NCI-H2196 treated with DMSO at 0.1 percent for 48 hours (cell line): Measurements from ENCODE around the gene NUP214.
A peak's percentile ranks its signal among the peaks of the same experiment; 100 is the strongest.
"Not testable (repeated sequence)": the region's sequence is repeated elsewhere in the genome, so short reads cannot be mapped to it uniquely, and the experiment has no call there.

ENCODE experiments used
- DNase-seq: peaks from one replicate; lab custom pipeline; 2025; ENCODE audit not compliant: unreplicated experiment; lab: John Stamatoyannopoulos, UW

NUP214 gene

GRCh38 chr9:131096269-131097125 lies 28.9 kb upstream of the NUP214 start, which contains the start of gene AIF1L:
Gene AIF1L, plus strand, starts transcription at chr9:131096531. Its CDS starts 99 bp downstream, at chr9:131096630.
- peak; percentile 19 for DNase-seq

- DNase-seq, result no peak
These were observed 28.0 kb upstream of the NUP214 start for GRCh38 chr9:131097126-131097947.

DNA sequence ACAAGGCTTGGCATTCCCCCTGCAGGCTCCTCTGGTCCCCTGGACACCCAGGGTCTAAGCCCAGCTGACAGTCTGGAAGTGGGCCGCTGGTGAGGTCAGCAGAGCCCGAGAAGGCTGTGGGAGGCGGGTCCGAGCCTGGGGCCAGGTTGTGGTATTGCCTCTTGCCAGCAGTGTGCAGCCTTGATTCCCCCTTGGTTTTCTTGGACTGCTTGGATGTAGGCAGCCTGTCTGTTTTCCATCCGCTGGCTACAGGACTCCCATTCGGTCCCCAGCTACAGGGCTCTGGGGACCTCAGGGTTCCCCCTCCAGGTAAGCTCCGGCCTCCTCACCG lies 27.5 kb upstream of the NUP214 start:
- no peak for DNase-seq

DNA sequence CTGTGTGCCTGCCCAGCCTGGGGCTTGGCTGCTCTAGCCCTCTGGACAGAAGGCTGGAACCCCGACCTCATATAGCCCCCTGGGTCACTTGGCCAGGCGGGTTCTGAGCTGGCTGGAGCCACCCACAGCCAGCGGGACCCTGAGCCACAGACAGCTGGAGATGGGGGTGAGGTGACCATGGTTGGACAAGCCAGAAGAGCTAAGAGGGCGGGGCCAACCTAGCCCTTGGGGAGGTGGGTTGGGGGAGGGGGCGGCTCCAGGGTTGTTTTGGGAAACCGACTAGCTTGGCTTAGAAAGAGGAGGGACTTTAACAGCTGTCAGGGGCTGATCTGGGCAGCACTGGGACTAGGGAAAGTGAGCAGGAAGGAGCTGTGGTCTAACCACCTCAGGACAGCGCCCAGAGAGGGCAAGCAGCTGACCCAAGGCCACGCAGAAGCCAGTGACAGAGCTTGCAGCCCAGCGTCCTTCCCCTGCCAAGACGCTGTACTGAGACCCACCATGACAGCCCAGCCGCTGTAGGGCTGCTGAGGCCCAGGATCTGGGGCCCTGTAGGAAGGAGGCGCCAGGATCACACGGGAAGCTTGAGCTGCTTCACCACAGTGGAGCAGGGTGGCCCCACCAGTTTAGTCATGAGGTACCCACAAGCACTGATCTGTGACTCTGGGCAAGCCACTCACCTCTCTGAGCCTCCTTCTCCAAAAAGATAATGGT lies 26.8 kb upstream of the NUP214 start:
- DNase-seq, result no peak

DNA sequence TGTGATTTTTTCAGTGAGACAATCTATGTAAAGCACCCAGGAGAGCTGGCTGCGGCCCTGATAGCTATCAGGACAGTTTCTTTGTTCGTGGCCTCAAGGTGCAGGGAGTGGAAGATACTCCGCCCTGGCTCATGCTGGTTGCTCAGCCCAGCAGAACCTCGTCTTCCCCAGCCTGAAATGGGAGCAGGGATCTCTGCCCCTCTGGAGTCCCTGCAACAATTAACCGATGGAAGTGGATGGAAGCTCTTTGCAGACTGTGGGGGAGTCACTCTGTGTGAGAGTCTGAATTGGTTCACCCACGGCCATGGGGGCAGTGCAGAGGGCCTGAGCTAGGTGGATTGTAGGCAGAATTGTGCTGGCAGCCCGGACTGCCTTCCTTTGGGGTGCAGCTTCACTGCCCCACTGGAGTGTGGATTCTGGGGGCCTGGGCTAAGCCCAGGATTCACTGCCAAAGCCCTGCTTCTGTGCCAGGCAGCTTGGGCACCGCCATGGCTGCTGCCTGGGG lies 26.2 kb upstream of the NUP214 start:
- no peak for DNase-seq

- not testable (repeated sequence) for DNase-seq
These were observed 25.5 kb upstream of the NUP214 start for GRCh38 chr9:131099845-131100244.

DNA sequence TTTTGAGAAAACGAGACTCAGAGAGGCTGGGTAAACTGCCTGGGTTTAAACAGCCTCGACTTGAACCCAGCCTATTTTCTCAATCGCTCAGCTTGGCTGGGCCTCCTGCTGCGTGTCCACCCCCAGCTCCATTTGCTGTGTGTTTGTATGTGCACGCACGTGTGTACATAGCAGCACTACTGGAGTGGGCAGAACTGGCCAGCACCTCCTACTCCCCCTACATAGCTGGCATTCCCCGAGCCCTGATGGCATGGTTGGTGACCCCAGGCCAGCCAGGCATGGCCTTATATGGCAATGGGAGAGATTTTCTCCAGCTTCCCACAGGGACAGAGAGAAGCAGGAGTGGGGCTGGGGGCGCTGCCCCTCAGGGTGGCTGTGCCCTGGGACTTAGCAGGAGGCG lies 24.9 kb upstream of the NUP214 start:
- no peak for DNase-seq

DNA sequence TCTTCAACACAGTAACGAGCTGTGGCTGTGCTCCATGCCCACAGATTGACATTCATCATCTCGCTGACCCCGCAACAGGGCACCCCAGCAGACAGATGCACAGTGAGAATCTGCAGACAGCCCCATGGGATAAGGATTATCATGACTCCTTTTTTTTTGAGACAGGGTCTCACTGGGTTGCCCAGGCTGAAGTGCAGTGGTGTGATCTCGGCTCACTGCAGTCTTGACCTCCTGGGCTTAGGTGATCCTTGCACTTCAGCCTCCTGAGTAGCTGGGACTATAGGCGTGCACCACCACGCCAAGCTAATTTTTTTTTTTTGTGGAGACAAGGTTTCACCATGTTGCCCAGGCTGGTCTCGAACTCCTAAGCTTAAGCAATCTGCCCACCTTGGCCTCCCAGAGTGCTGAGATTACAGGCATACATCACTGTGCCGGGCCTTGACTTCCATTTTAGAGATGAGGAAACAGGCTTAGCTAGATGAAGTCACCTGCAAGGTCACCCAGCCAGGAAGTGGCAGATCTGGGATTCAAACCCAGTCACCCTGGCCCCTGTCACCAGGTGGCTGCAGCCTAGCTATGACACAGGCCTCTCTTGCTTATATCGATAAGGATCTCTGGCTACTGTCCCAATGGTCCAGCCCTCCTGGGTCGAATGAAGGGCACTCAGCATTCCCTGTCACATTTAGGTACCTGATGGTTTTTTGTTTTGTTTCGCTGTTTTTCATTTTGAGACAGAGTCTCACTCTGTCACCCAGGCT lies 24.0 kb upstream of the NUP214 start:
- DNase-seq, result no peak

GRCh38 chr9:131103024-131103423 lies 22.4 kb upstream of the NUP214 start:
- no peak for DNase-seq

- DNase-seq, result no peak
These were observed 21.9 kb upstream of the NUP214 start for GRCh38 chr9:131103535-131103934.

DNA sequence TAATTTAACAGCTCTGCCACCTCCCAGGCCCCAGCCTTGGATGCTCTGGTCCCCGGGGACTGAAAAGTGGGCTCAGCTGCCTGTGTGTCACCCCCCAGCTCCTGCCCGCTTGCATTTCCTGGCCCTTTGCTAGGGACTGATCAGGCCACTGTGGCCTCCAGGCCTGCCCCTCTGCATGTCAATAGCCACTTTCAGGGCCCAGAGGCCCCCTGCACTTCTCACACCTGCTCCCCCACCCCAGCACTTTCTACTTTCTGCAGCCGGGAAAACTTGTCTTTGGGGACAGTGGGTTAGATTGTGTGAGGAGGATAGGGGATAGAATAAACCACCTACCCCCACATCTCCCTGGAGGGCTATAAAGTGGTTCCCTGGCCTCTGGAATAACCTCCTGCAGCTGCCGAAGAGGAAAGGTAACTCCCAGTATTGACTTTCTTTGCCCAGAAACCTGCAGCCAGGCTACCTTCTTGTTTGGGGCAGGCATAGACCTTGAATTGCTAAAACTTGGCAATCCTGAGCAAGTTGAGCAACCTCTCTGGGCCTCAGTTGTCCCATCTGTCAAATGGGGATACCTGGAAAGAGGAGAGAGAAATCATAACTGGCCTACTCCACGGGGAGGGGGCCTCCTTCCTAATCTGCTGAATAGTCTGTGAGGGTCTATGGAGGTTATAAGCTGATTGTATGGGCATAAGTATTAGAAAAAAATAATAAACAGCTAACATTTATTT lies 21.2 kb upstream of the NUP214 start:
- no peak for DNase-seq

DNA sequence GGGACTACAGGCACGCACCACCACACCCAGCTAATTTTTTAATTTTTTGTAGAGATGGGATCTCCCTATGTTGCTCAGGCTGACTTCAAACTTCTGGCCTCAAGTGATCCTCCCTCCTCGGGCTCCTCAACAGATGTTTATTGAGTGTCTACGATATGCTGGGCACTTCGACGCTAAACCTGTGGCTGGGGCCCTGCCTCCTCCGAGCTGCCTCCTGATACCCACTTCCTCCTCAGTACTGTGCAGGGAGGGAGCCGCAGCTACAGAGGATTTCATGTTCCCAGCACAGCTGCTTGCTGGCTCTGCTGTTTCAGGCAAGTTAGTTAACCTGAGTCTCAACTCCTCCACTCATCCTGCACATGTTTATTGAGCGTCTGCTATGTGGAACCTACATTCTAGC lies 19.4 kb upstream of the NUP214 start:
- no peak for DNase-seq

DNA sequence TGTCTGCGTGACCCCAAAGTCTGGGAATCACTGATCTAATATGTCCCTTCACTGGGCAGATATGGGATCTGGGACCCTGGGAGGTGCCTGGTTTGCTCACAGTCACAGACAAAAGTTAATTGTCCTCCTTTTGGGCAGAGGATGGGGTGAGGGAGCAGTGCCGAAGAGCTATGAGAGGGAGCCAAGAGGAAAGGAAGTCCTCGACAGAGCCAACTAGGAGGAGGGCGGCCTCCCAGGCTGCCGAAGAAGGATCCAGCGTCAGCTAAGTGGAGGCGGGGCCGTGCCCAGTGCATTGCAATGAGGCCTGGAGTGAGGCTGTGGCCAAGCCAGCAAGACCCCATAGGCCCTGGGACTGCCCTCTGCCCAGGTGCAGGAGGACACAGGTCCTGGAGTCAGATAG lies 17.6 kb upstream of the NUP214 start:
- DNase-seq, result no peak

- DNase-seq, result no peak
These were observed 14.1 kb upstream of the NUP214 start for GRCh38 chr9:131111186-131111853.

DNA sequence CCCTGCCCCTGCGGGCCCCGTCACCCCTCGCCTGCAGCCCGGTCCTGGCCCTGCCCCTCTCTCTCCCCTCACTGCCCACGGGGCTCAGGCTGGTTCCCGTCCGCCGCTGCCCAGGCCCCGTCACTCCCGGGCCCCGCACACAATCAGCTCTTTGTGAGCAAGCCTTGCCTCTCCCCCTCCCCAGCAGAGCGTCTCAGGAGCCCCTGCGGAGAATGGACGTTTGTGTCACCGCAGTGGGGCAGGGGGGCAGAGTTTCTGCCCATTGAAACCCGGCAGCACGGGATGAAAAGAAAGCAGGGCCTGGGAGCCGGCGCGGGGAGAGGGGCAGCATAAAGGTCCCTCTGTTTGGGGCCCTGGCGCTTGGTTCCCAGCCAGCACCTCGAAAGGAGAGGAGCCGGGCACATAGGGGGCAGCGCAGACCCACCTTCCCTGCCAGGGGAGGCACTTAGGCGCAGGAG lies 13.5 kb upstream of the NUP214 start:
- DNase-seq, result no peak

DNA sequence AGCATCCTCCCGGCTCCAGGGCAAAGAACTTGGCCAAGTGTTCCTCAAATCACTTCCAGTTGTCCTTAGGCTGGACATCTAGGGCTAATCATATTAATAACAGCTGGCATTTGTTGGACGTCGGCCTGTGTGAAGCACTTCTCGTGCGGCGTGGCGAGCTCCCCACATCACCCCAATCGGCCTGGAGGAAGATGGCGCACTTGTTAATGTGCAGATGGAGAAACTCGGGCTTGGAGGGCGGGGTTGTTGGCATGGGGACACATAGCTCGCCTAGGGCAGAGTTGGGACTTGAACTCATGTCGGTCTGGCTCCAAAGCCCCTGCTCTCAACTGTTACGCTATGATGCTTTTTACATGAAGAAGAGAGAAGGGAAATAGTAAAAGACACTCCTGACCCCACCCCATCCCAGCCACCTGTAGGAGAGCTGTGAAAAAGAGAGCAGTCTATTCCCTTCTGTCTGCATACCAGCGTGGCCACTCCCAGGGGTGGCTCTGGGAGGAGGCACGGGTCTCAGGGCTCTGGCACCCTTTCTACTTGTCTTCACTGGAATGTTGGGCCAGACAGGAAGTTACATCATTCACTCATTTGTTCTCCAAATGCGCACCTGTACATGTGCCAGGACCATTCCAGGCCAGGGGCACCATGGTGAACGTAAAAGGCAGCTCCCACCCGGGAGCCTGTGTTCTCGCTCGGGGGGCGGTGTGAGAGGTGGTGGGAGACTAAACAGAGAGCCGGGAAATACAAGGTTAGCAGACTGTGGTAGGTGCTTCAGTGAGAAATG lies 12.8 kb upstream of the NUP214 start:
- DNase-seq, result no peak

DNA sequence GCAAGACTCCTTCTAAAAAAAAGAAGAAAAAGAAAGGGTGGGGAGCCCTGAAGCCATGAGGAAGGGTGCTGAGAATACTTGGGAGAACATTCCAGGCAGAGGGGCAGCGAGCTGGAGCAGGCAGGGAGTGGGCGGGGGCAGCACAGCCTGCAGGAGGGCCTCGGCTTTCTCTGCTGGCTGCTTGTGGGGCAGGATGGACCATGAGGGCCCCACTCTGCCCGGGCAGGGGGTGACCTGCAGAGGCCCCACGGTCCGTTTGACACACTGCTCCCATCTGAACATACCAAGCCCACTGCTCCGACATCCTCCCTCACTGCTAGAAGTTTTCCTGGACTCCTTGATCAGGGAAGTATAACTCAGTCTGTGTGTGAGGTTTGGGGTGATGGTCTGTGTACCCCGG lies 11.7 kb upstream of the NUP214 start:
- DNase-seq, result no peak

DNA sequence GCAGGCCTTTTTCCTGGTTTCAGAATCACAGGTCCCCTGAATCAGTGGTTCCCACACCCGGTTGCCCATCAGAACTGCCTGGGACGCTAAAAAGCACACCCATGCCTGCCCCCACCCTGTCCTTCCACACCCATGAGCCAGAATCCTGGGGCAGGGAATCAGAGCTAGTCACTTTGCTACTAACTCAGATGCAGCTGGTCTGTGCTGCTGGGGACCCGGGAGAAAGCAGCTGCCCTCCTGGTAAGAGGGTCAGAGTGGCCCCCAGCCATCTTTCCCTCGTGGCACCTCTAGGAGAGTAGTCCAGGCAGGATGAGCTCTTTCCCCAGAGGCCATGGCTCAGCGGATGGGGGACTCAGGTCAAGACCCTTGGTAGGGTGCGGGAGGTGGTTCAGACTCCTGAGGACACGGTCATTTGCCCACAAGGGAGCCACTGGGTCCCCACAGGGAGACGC lies 11.3 kb upstream of the NUP214 start:
- no peak for DNase-seq

- not testable (repeated sequence) for DNase-seq
These were observed 10.0 kb upstream of the NUP214 start for GRCh38 chr9:131115360-131115742.
